Glutamatergic neuron (in vitro differentiated cells): ENCODE data around the gene ZNF318. TPM values are rescaled to one million over a fixed set of nuclear protein-coding genes. Genes with fewer than 3 reads are reported as not detected.

Source experiments
- DNase-seq: peaks from one replicate; pipeline ENCODE4 v3.0.0; 2022
- H3K27ac Mint-ChIP-seq: one replicate; pipeline ENCODE4 v1.8.0; 2020; ENCODE audit warnings: mild to moderate bottlenecking, mixed read lengths, inconsistent platforms; ENCODE audit not compliant: unreplicated experiment
- H3K27me3 Mint-ChIP-seq: one replicate; pipeline ENCODE4 v1.8.0; 2020; ENCODE audit warnings: mild to moderate bottlenecking, moderate library complexity, mixed read lengths, inconsistent platforms; ENCODE audit not compliant: unreplicated experiment
- H3K36me3 Mint-ChIP-seq: one replicate; pipeline ENCODE4 v1.8.0; 2020; ENCODE audit warnings: mild to moderate bottlenecking, mixed read lengths, inconsistent platforms; ENCODE audit not compliant: unreplicated experiment
- H3K4me1 Mint-ChIP-seq: one replicate; pipeline ENCODE4 v1.8.0; 2020; ENCODE audit warnings: mild to moderate bottlenecking, low read depth, mixed read lengths, inconsistent platforms; ENCODE audit not compliant: unreplicated experiment
- H3K4me3 Mint-ChIP-seq: one replicate; pipeline ENCODE4 v1.8.0; 2020; ENCODE audit warnings: mild to moderate bottlenecking, mixed read lengths, inconsistent platforms; ENCODE audit not compliant: unreplicated experiment
- H3K9me3 Mint-ChIP-seq: one replicate; pipeline ENCODE4 v1.8.0; 2020; ENCODE audit warnings: mild to moderate bottlenecking, moderate library complexity, mixed read lengths, inconsistent platforms; ENCODE audit not compliant: unreplicated experiment
- total RNA-seq: library from RNA; stranded (reverse); fragmentation: NEBNext Ultra II Directional; extraction: Animal tissue kit (Norgen Biotek cat#: 25700); gene quantifications from one replicate; pipeline ENCODE4 v1.2.1, GENCODE V29; 2021; ENCODE audit not compliant: unreplicated experiment
- TF ChIP-seq, protein P1 (sequence below): fragments of 200-600 bp; sonication (generic); IDR thresholded peaks from one replicate; pipeline ENCODE4 v1.5.0; 2021; ENCODE audit not compliant: partially characterized antibody, unreplicated experiment

The ZNF318 gene
- total RNA-seq, 1 donor from 2014 or later: 26.3 TPM

DNA sequence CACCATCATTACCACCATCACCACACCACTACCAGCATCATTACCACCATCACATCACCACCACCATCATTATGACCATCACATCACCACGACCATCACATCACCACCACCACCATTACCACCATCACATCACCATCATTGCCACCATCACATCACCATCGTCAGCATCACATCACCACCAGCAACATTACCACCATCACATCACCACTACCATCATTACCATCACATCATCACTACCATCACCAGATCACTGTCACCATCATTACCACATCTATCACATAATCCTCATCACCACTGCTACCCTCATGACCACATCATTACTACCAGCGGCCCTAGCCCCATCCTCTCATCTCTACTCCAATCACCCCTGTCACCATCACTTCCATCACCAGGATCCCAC is 74.9 kb downstream of the ZNF318 start:
- H3K4me1 Mint-ChIP-seq: no peaks in the 10 kb centered on the region

DNA sequence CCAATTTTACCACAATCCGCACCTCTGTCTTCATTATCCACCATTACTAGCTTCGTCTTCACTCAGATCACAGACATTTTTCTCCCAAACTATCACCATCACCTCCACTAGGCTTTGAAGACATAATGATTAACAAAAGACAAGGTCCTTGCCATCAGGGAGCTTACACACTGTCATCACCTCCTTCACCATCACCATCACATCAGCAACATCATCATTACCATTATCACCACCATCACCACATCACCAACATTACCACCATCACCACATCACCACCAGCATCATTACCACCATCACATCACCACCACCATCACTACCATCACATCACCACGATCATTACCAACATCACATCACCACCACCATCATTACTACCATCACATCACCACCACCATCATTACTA is 75.7 kb downstream of the ZNF318 start:
- Mint-ChIP-seq H3K4me3 (no peak overlapping the region), H3K27ac (no peak overlapping the region), H3K36me3 (no peaks in the 10 kb centered on the region), H3K4me1 (no peaks in the 10 kb centered on the region), H3K9me3 (peaks cover 4% of the 10 kb centered on the region), H3K27me3 (peaks cover 2% of the 10 kb centered on the region)
- TF ChIP-seq, protein P1, sequence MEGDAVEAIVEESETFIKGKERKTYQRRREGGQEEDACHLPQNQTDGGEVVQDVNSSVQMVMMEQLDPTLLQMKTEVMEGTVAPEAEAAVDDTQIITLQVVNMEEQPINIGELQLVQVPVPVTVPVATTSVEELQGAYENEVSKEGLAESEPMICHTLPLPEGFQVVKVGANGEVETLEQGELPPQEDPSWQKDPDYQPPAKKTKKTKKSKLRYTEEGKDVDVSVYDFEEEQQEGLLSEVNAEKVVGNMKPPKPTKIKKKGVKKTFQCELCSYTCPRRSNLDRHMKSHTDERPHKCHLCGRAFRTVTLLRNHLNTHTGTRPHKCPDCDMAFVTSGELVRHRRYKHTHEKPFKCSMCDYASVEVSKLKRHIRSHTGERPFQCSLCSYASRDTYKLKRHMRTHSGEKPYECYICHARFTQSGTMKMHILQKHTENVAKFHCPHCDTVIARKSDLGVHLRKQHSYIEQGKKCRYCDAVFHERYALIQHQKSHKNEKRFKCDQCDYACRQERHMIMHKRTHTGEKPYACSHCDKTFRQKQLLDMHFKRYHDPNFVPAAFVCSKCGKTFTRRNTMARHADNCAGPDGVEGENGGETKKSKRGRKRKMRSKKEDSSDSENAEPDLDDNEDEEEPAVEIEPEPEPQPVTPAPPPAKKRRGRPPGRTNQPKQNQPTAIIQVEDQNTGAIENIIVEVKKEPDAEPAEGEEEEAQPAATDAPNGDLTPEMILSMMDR: no peak
- DNase-seq: no peak

More for the DNA sequence above, 74.9 kb downstream of the ZNF318 start:
- Mint-ChIP-seq H3K9me3 (peaks cover 2% of the 10 kb centered on the region), H3K27ac (no peak overlapping the region), H3K27me3 (peaks cover 2% of the 10 kb centered on the region), H3K4me3 (no peak overlapping the region), H3K36me3 (no peaks in the 10 kb centered on the region)
- DNase-seq: no peak
- TF ChIP-seq, protein P1: no peak

DNA sequence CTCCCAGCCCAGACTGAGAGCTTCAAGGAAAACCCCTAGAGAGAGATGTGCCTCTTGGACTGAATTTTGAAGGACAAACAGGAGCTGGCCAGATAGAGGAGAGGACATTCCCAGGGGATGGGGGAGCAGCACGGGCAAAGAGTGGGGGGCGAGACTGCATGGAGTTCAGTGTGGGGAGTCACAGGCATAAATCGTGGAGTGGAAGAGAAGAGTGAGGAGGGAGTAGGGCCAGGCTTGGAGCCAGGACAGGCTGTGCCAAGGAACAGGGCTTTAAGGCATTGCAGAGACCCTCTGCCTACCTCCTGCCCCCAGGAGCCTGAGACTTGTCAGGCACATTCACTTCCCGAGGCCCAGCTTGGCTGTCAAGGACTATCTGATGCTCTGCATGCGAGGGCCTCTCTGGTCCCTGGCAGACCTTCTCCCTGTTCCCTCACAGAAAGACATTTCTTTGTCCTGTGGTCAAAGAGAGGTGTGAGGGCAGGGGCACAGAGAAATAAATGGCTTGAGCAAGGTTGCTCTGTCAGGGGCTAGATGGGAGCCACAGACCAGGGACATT is 76.6 kb downstream of the ZNF318 start:
- H3K27ac Mint-ChIP-seq: no peak overlapping the region
- peaks cover 4% of the 10 kb centered on the region for H3K9me3 Mint-ChIP-seq
- peaks cover 2% of the 10 kb centered on the region for H3K27me3 Mint-ChIP-seq
- no peak overlapping the region for H3K4me3 Mint-ChIP-seq
- no peaks in the 10 kb centered on the region for H3K36me3 Mint-ChIP-seq
- no peak for DNase-seq
- H3K4me1 Mint-ChIP-seq: no peaks in the 10 kb centered on the region
- TF ChIP-seq, protein P1: no peak

DNA sequence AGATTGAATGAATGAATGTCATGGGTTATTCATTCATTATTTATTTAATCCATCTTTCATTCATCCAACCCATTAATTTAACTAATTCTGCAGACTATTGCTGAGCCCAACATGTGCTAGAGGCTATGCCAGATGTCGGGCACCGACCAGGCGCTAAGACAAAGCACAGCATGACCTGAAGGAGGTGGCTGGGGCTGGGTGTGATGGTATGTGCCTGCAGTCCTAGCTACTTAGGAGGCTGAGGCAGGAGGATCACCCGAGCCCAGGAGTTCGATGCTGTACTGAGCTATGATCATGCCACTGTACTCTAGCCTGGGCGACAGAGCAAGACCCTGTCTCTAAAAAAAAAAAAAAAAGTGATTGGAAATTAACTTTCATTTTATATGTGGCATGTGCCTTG is 77.1 kb downstream of the ZNF318 start:
- peaks cover 5% of the 10 kb centered on the region for H3K27me3 Mint-ChIP-seq
- no peak for DNase-seq
- peaks cover 4% of the 10 kb centered on the region for H3K9me3 Mint-ChIP-seq
- H3K27ac Mint-ChIP-seq: no peak overlapping the region
- no peaks in the 10 kb centered on the region for H3K4me1 Mint-ChIP-seq
- H3K36me3 Mint-ChIP-seq: no peaks in the 10 kb centered on the region
- H3K4me3 Mint-ChIP-seq: no peak overlapping the region
- TF ChIP-seq, protein P1: no peak

DNA sequence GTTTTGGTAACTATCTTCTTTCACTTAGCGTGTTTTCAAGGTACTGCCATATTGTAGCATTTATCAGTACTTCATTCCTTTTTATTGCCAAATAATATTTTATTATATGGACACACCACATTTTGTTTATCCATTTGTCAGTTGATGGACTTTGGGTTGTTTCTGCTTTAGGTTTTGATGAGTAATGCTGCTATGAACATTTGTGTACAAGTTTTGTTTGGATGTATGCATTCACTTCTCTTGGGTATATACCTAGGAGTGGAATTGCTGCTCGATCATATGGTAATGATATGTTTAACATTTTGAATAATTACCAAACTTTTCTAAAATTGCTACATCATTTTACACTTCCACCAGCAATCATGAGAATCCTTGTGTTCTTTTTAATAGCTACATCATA is 77.7 kb downstream of the ZNF318 start:
- H3K27ac Mint-ChIP-seq: no peak overlapping the region
- H3K27me3 Mint-ChIP-seq: peaks cover 3% of the 10 kb centered on the region
- no peaks in the 10 kb centered on the region for H3K36me3 Mint-ChIP-seq
- H3K4me3 Mint-ChIP-seq: no peak overlapping the region
- peaks cover 4% of the 10 kb centered on the region for H3K9me3 Mint-ChIP-seq
- TF ChIP-seq, protein P1: no peak
- H3K4me1 Mint-ChIP-seq: no peaks in the 10 kb centered on the region
- DNase-seq: no peak
